NCI-H2081 (cell line): Measurements from ENCODE around the gene FCRL6.

Experiments
- DNase-seq, 2 experiments: peaks; one replicate each; lab custom pipeline; 2025; lab: John Stamatoyannopoulos, UW

FCRL6 gene

DNA sequence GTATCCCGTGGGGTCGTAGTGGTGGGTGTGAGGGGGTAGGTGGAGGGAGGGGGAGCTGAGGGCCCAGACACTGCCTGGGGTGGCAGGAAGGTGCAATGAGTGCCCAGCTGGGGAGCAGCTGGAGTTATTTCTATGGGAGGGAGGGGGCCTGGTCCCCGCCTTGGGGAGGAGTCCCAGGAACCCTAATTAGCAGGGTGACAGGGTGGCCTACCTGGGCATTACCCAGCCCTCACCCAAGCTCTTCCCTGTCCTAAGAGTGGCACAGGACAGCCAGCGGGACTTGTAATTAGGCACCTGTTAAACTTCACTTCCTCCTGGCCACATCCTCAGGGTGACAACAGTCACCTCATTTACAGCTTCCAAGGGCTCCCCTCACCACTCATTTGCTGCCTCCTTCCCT lies 60.4 kb downstream of the FCRL6 start, which contains the start of gene VSIG8:
Gene VSIG8, minus strand, starts transcription at position 101 of the 400 bp plus-strand sequence. CDS start 136 bp downstream, outside the sequence.
- DNase-seq, result no peak

DNA sequence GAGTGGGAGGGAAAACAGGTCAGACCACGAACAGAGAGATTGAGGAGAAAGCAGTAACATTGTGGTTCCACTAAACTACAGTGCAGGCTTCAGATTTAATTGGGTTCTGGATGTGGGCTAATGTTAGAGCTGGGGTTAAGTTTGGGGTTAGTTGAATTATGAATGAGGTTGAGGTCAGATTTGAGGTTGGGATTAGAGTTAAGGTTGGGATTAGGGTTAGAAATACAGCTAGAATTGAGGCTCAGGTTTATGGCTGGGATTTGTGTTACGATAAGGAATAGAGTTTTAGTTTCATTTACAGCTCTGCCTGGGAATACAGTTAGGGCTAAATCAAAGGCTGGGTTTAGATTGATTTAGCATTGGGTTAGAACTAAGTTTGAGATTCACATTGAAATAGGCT lies 62.1 kb downstream of the FCRL6 start:
- DNase-seq, result no peak
